HG03064 (cell line): ENCODE data around the gene DAPK1.

Experiments
- ATAC-seq: cut with Tn5 transposase; IDR thresholded peaks from one replicate; pipeline ENCODE4 v1.9.1; 2021; ENCODE audit warnings: low read depth; ENCODE audit not compliant: unreplicated experiment

Gene DAPK1

GRCh38 chr9:87638292-87638691, 140.6 kb downstream of the DAPK1 start:
- ATAC-seq: no peak

- ATAC-seq: no peak
Measured at GRCh38 chr9:87639949-87640348, 142.3 kb downstream of the DAPK1 start.

- ATAC-seq: no peak
Measured at GRCh38 chr9:87640385-87640795, 142.7 kb downstream of the DAPK1 start.

GRCh38 chr9:87641067-87641466, 143.4 kb downstream of the DAPK1 start:
- no peak for ATAC-seq

GRCh38 chr9:87642330-87643106, 144.9 kb downstream of the DAPK1 start:
- no peak for ATAC-seq

GRCh38 chr9:87643107-87643650, 145.5 kb downstream of the DAPK1 start:
- ATAC-seq: no peak

GRCh38 chr9:87643778-87644570, 146.3 kb downstream of the DAPK1 start:
- ATAC-seq: no peak

- ATAC-seq: no peak
Measured at GRCh38 chr9:87644659-87645058, 147.0 kb downstream of the DAPK1 start.

- ATAC-seq: no peak
Measured at GRCh38 chr9:87646546-87646945, 148.9 kb downstream of the DAPK1 start.

- ATAC-seq: no peak
Measured at GRCh38 chr9:87647114-87647513, 149.4 kb downstream of the DAPK1 start.

- ATAC-seq: no peak
Measured at GRCh38 chr9:87648606-87649005, 150.9 kb downstream of the DAPK1 start.

- ATAC-seq: no peak
Measured at GRCh38 chr9:87650611-87651295, 153.1 kb downstream of the DAPK1 start.

- ATAC-seq: no peak
Measured at GRCh38 chr9:87651431-87651830, 153.8 kb downstream of the DAPK1 start.

- ATAC-seq: no peak
Measured at GRCh38 chr9:87653941-87654340, 156.3 kb downstream of the DAPK1 start.

- no peak for ATAC-seq
Measured at GRCh38 chr9:87655731-87656130, 158.1 kb downstream of the DAPK1 start.

- no peak for ATAC-seq
Measured at GRCh38 chr9:87656485-87656884, 158.8 kb downstream of the DAPK1 start.

- no peak for ATAC-seq
Measured at GRCh38 chr9:87657190-87657589, 159.5 kb downstream of the DAPK1 start.

GRCh38 chr9:87657893-87658292, 160.2 kb downstream of the DAPK1 start:
- no peak for ATAC-seq

- no peak for ATAC-seq
Measured at GRCh38 chr9:87658511-87658910, 160.8 kb downstream of the DAPK1 start.

GRCh38 chr9:87659534-87660419, 162.1 kb downstream of the DAPK1 start:
- no peak for ATAC-seq
